A673 (cell line): ENCODE results near the gene M1AP.

Experiments used
- EZH2 ChIP-seq: fragments of 200-600 bp; sonication (generic); IDR thresholded peaks from 2 replicates; pipeline ENCODE4 v1.6.1; 2017; ENCODE audit warnings: borderline replicate concordance, low read depth, mild to moderate bottlenecking, mixed read lengths, antibody characterized with exemption, low read length; ENCODE audit not compliant: poor library complexity, severe bottlenecking
- TF ChIP-seq, protein P1 (sequence below): fragments of 300-800, 200-600 bp; sonication (generic); conservative IDR thresholded peaks from 2 replicates; pipeline ENCODE4 v1.5.1; 2017; ENCODE audit warnings: low read depth, mild to moderate bottlenecking, antibody characterized with exemption, low read length, moderate library complexity, mixed read lengths

DNA sequence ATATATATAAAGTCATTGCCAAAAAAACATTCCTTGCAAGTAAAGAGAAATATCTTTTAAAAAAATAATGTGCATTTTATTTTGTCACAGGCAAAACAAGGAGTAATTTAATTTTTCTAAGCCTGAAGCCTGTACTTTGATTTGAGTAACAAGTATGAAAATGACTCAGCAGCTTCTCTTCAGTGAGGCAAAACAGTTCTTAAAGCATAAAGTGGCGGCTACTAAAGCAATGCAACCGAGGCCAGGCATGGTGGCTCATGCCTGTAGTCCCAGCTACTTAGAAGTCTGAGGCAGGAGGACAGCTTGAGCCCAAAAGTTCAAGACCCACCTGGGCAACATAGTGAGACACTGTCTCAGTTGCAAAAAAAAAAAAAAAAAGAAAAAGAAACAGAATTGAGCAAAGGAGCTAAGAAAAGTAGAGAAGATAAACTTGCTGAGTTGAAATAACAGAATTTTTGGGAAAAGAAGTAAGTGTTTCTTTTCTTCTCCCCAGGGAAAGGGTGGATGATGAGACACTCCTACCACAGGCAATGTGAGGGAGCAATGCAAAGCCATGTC is 64.0 kb downstream of the M1AP start:
- TF ChIP-seq, protein P1, sequence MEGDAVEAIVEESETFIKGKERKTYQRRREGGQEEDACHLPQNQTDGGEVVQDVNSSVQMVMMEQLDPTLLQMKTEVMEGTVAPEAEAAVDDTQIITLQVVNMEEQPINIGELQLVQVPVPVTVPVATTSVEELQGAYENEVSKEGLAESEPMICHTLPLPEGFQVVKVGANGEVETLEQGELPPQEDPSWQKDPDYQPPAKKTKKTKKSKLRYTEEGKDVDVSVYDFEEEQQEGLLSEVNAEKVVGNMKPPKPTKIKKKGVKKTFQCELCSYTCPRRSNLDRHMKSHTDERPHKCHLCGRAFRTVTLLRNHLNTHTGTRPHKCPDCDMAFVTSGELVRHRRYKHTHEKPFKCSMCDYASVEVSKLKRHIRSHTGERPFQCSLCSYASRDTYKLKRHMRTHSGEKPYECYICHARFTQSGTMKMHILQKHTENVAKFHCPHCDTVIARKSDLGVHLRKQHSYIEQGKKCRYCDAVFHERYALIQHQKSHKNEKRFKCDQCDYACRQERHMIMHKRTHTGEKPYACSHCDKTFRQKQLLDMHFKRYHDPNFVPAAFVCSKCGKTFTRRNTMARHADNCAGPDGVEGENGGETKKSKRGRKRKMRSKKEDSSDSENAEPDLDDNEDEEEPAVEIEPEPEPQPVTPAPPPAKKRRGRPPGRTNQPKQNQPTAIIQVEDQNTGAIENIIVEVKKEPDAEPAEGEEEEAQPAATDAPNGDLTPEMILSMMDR, result no peak
- TF ChIP-seq EZH2, result no peak
